HepG2 (cell line): ENCODE data around the gene LRRC25. TPM values are rescaled to one million over a fixed set of nuclear protein-coding genes. Genes with fewer than 3 reads are reported as not detected.

Source experiments
- DRAP1 ChIP-seq: IDR thresholded peaks from 2 replicates; pipeline ENCODE4 v1.6.1; 2016; ENCODE audit warnings: missing genetic modification reagents, missing compliant biosample characterization
- FOXP1 ChIP-seq, 2 experiments: fragments of 450-650 bp in 1 of 2; IDR thresholded peaks; 2 replicates each; pipeline ENCODE4 v1.6.1; 2017 to 2018; ENCODE audit warnings: antibody characterized with exemption in 1 of 2
- GABPB1 ChIP-seq: IDR thresholded peaks from 2 replicates; pipeline ENCODE4 v1.6.1; 2016; ENCODE audit warnings: mild to moderate bottlenecking, missing genetic modification reagents, moderate library complexity, missing compliant biosample characterization
- HOXA5 ChIP-seq: sonication (generic); formaldehyde crosslinking; IDR thresholded peaks from 2 replicates; pipeline ENCODE4 v1.4.0; 2020; ENCODE audit warnings: missing genetic modification reagents
- MED8 ChIP-seq: sonication (generic); formaldehyde crosslinking; IDR thresholded peaks from 2 replicates; pipeline ENCODE4 v1.8.1; 2023; ENCODE audit warnings: mild to moderate bottlenecking, missing genetic modification reagents; ENCODE audit not compliant: insufficient replicate concordance
- NCOA5 ChIP-seq: sonication (generic); formaldehyde crosslinking; IDR thresholded peaks from 2 replicates; pipeline ENCODE4 v1.4.0; 2020; ENCODE audit warnings: missing genetic modification reagents
- PHF8 ChIP-seq: sonication (generic); formaldehyde crosslinking; IDR thresholded peaks from 2 replicates; pipeline ENCODE4 v1.5.0; 2020; ENCODE audit warnings: missing genetic modification reagents
- POLR2A ChIP-seq, 2 experiments: IDR thresholded peaks; 2 replicates each; pipeline ENCODE4 v1.6.1; 2011; ENCODE audit warnings: low read depth in 2 of 2, low read length in 2 of 2, mild to moderate bottlenecking in 1 of 2, moderate library complexity in 1 of 2; ENCODE audit not compliant: insufficient read depth in 1 of 2
- SETDB1 ChIP-seq: sonication (generic); formaldehyde crosslinking; IDR thresholded peaks from 2 replicates; pipeline ENCODE4 v1.5.1; 2020; ENCODE audit warnings: missing genetic modification reagents, mild to moderate bottlenecking, borderline replicate concordance
- ZBTB14 ChIP-seq: sonication (generic); formaldehyde crosslinking; IDR thresholded peaks from 2 replicates; pipeline ENCODE4 v1.4.0; 2020; ENCODE audit warnings: missing genetic modification reagents
- ZFP1 ChIP-seq: IDR thresholded peaks from 2 replicates; pipeline ENCODE4 v1.6.1; 2016
- ZNF230 ChIP-seq: sonication (generic); formaldehyde crosslinking; IDR thresholded peaks from 2 replicates; pipeline ENCODE4 v1.4.0; 2020; ENCODE audit warnings: mild to moderate bottlenecking, missing genetic modification reagents
- ZNF609 ChIP-seq: sonication (generic); formaldehyde crosslinking; IDR thresholded peaks from 2 replicates; pipeline ENCODE4 v1.4.0; 2020; ENCODE audit warnings: mild to moderate bottlenecking, missing genetic modification reagents, borderline replicate concordance
- ZNF687 ChIP-seq: sonication (generic); formaldehyde crosslinking; IDR thresholded peaks from 2 replicates; pipeline ENCODE4 v1.5.1; 2020; ENCODE audit warnings: mild to moderate bottlenecking, missing genetic modification reagents, moderate library complexity
- ZNF776 ChIP-seq: sonication (generic); formaldehyde crosslinking; IDR thresholded peaks from 2 replicates; pipeline ENCODE4 v1.4.0; 2020; ENCODE audit warnings: mild to moderate bottlenecking, missing genetic modification reagents
- ZSCAN22 ChIP-seq: sonication (generic); formaldehyde crosslinking; IDR thresholded peaks from 2 replicates; pipeline ENCODE4 v1.4.0; 2020; ENCODE audit warnings: mild to moderate bottlenecking, missing genetic modification reagents
- polyA plus RNA-seq, 8 experiments: library from polyadenylated mRNA; depleted of rRNA in 3 of 8; stranded (reverse) in 7 of 8; unstranded in 1 of 8; fragments of >200 nt; fragmentation: Illumina TruSeq in 4 of 8; extraction: Trizol in 4 of 8; gene quantifications; 2 replicates each; pipeline versions ENCODE4 v1.2.1 to v1.2.3, GENCODE V29; 2011 to 2016; ENCODE audit warnings: low read depth in 4 of 8, missing spikeins in 1 of 8, mixed read lengths in 1 of 8; ENCODE audit not compliant: insufficient read depth in 1 of 8
- total RNA-seq, 5 experiments: library from RNA; depleted of rRNA; stranded (reverse); fragments of >200 nt; fragmentation: Illumina TruSeq; extraction: Trizol; gene quantifications; 2 replicates each; pipeline ENCODE4 v1.2.3, GENCODE V29; 2016; ENCODE audit warnings: low read depth in 1 of 5

Gene LRRC25
- total and polyA plus RNA-seq, 2 of the 13 experiments (the other 11 are each of a cell fraction or from before 2014, with no cell fraction given) = 0.13 to 0.53 TPM

GRCh38 chr19:18437491-18438330, 40.3 kb upstream of the LRRC25 start, which contains the start of gene ISYNA1 (continued):
- TF ChIP-seq ZNF609 (CRISPR knock-in tag) = peak; percentile 18; the same call in 1 of the 2 replicates
- peak; percentile 62 for TF ChIP-seq GABPB1
- TF ChIP-seq NCOA5 (CRISPR knock-in tag) = 0 out of 2 replicates have a peak, but pooled peaks have one; percentile 37
- no peak for TF ChIP-seq SETDB1 (CRISPR knock-in tag)
- 0 out of 2 replicates have a peak, but pooled peaks have one; percentile 11 for TF ChIP-seq ZNF230 (CRISPR knock-in tag)
- TF ChIP-seq ZNF776 (CRISPR knock-in tag) = no peak
- TF ChIP-seq ZFP1 (CRISPR knock-in tag) = 0 out of 2 replicates have a peak, but pooled peaks have one; percentile 11
- peak; percentile 33; the same call in 1 of the 2 replicates for TF ChIP-seq DRAP1 (CRISPR knock-in tag)
- peak; percentile 64; the same call in 1 of the 2 replicates for TF ChIP-seq ZBTB14 (CRISPR knock-in tag)
- no peak for TF ChIP-seq FOXP1 (IDR thresholded peaks at IDR 0.05)
- no peak for TF ChIP-seq FOXP1 (CRISPR knock-in tag; IDR thresholded peaks at IDR 0.05)
- no peak for TF ChIP-seq MED8 (CRISPR knock-in tag)
- TF ChIP-seq ZNF687 (CRISPR knock-in tag) = peak; percentile 65
- 0 out of 2 replicates have a peak, but pooled peaks have one; percentile 12 for TF ChIP-seq ZSCAN22 (CRISPR knock-in tag)
- TF ChIP-seq PHF8 = 0 out of 2 replicates have a peak, but pooled peaks have one; percentile 9
- 0 out of 2 replicates have a peak, but pooled peaks have one; percentile 18 for TF ChIP-seq HOXA5 (CRISPR knock-in tag)
- peak in 1 of 2 experiments; percentile 72; a peak in 2 of 4 replicates for TF ChIP-seq POLR2A (IDR thresholded peaks at IDR 0.05; ENCODE audit: insufficient read depth in 1 of 2, low read depth in 2 of 2, low read length in 2 of 2)
